HG03066 (cell line): Measurements from ENCODE around the gene VIM.
A peak's percentile ranks its signal among the peaks of the same experiment; 100 is the strongest.

Source experiments
- ATAC-seq: cut with Tn5 transposase; IDR thresholded peaks from one replicate; pipeline ENCODE4 v1.9.1; 2021; ENCODE audit warnings: low read depth; ENCODE audit not compliant: unreplicated experiment

The VIM gene

GRCh38 chr10:17228091-17229015 is at the start of gene VIM:
Gene VIM, plus strand, starts transcription at chr10:17228241. Its CDS starts 1,182 bp downstream, at chr10:17229423.
- ATAC-seq = peak; percentile 33

GRCh38 chr10:17179002-17179401 is 49.0 kb upstream of the VIM start:
- ATAC-seq = no peak

GRCh38 chr10:17181110-17181509 is 46.9 kb upstream of the VIM start:
- no peak for ATAC-seq

GRCh38 chr10:17181751-17182150 is 46.3 kb upstream of the VIM start:
- no peak for ATAC-seq

GRCh38 chr10:17183110-17183509 is 44.9 kb upstream of the VIM start:
- ATAC-seq = no peak

- ATAC-seq = no peak
These were observed 42.2 kb upstream of the VIM start for GRCh38 chr10:17185873-17186272.

- ATAC-seq = no peak
These were observed 39.3 kb upstream of the VIM start for GRCh38 chr10:17188644-17189172.

GRCh38 chr10:17190602-17191001 is 37.4 kb upstream of the VIM start:
- ATAC-seq = no peak

GRCh38 chr10:17195083-17195482 is 33.0 kb upstream of the VIM start:
- no peak for ATAC-seq

GRCh38 chr10:17196045-17196444 is 32.0 kb upstream of the VIM start:
- no peak for ATAC-seq

- no peak for ATAC-seq
These were observed 31.5 kb upstream of the VIM start for GRCh38 chr10:17196573-17196972.

GRCh38 chr10:17199351-17199804 is 28.7 kb upstream of the VIM start:
- ATAC-seq = no peak

GRCh38 chr10:17200001-17200911 is 27.8 kb upstream of the VIM start:
- no peak for ATAC-seq

- ATAC-seq = peak; percentile 95
These were observed 26.9 kb upstream of the VIM start, which contains the start of gene TRDMT1 for GRCh38 chr10:17200912-17201793. Gene TRDMT1, minus strand, starts transcription at chr10:17201672. Its CDS starts 38 bp downstream, at chr10:17201634.

GRCh38 chr10:17201794-17202116 is 26.3 kb upstream of the VIM start:
- ATAC-seq = no peak

- ATAC-seq = no peak
These were observed 25.5 kb upstream of the VIM start for GRCh38 chr10:17202506-17202905.

- no peak for ATAC-seq
These were observed 25.0 kb upstream of the VIM start for GRCh38 chr10:17202999-17203398.

GRCh38 chr10:17203416-17203815 is 24.6 kb upstream of the VIM start:
- ATAC-seq = no peak

- ATAC-seq = peak; percentile 33
These were observed 21.8 kb upstream of the VIM start for GRCh38 chr10:17206210-17206709.

GRCh38 chr10:17208476-17208875 is 19.6 kb upstream of the VIM start:
- ATAC-seq = no peak
